ENCODE results near the gene TLR2. TPM values are rescaled to one million over a fixed set of nuclear protein-coding genes. Genes with fewer than 3 reads are reported as not detected.

TLR2 gene
- total and polyA plus RNA-seq, 2 donors (not counting 3 experiments of a cell fraction or from before 2014, with no cell fraction given): 0.29 to 1.4 TPM

GRCh38 chr4:153645183-153645582, 38.9 kb upstream of the TLR2 start:
- no peaks in the 10 kb centered on the region for H3K36me3 ChIP-seq (ENCODE audit: control insufficient read depth in 2 of 2, extremely low read depth in 1 of 2, insufficient read depth in 2 of 2, low read length in 2 of 2)
- H3K4me1 ChIP-seq (ENCODE audit: control insufficient read depth, extremely low read depth, insufficient read depth, low read length): peaks cover 4% of the 10 kb centered on the region
- CTCF ChIA-PET: interaction anchor here (0.7 to 4.0 kb wide), 3 partner anchors 9 to 105 kb away, joined by 3 to 27 read pairs (median 14); no protein-coding TSS in a partner anchor
- H3K27me3 ChIP-seq (ENCODE audit: control insufficient read depth in 2 of 2, insufficient read depth in 2 of 2, low read length in 2 of 2): no peaks in the 10 kb centered on the region
- H3K27ac ChIP-seq (ENCODE audit: insufficient read depth, low read depth, low read length): no peak overlapping the region
- H3K9me3 ChIP-seq (replicated peaks; ENCODE audit: control insufficient read depth, insufficient read depth, low read length): no peaks in the 10 kb centered on the region
- dilution Hi-C loops (cut with MboI; ENCODE audit: extremely low pct_ligation_motif_present, low sequenced_read_pairs): no loop called here
- H3K4me3 ChIP-seq (replicated peaks in 1 of 3; ENCODE audit: insufficient read depth in 1 of 3, low read depth in 1 of 3, low read length in 3 of 3): no peak overlapping the region
- DNase-seq (ENCODE audit: low read depth, low spot score) (no peak), FAIRE-seq (no peak)
- intact Hi-C loops (cut with micrococcal nuclease): no loop called here
- TF ChIP-seq CTCF (IDR thresholded peaks at IDR 0.05; ENCODE audit: extremely low read depth in 1 of 2, insufficient read depth in 1 of 2, low read depth in 1 of 2, low read length in 2 of 2) (peak; percentile 12 to 31), FOS (IDR thresholded peaks at IDR 0.05; ENCODE audit: borderline replicate concordance, insufficient read depth, low read length) (no peak)
- H4K20me1 ChIP-seq (replicated peaks; ENCODE audit: control insufficient read depth, extremely low read depth, insufficient read depth, low read length): no peaks in the 10 kb centered on the region
- no peak overlapping the region for H2AFZ ChIP-seq (ENCODE audit: low read depth, low read length)
- H3K79me2 ChIP-seq (ENCODE audit: control insufficient read depth, insufficient read depth, low read length): no peaks in the 10 kb centered on the region
- no TSS peak for BruUV-seq (replicated peaks)
- no peak overlapping the region for H3K4me2 ChIP-seq (ENCODE audit: insufficient read depth, low read length)
- POLR2A ChIA-PET: no interaction called here
- no peaks in the 10 kb centered on the region for H3K9me1 ChIP-seq (replicated peaks; ENCODE audit: control insufficient read depth, extremely low read depth, insufficient read depth, low read length)
- H3K9ac ChIP-seq (replicated peaks; ENCODE audit: extremely low read depth, insufficient read depth, low read length): no peak overlapping the region

GRCh38 chr4:153646261-153646660, 37.8 kb upstream of the TLR2 start:
- FAIRE-seq (no peak), DNase-seq (ENCODE audit: low read depth, low spot score) (no peak)
- ChIA-PET POLR2A (no interaction called here), CTCF (no interaction called here)
- no peak overlapping the region for H3K4me3 ChIP-seq (replicated peaks in 1 of 3; ENCODE audit: insufficient read depth in 1 of 3, low read depth in 1 of 3, low read length in 3 of 3)
- no peaks in the 10 kb centered on the region for H3K9me1 ChIP-seq (replicated peaks; ENCODE audit: control insufficient read depth, extremely low read depth, insufficient read depth, low read length)
- no peaks in the 10 kb centered on the region for H3K9me3 ChIP-seq (replicated peaks; ENCODE audit: control insufficient read depth, insufficient read depth, low read length)
- BruUV-seq (replicated peaks): no TSS peak
- TF ChIP-seq MAX (IDR thresholded peaks at IDR 0.05; ENCODE audit: insufficient read depth, insufficient read length): no peak
- no peak for TF ChIP-seq POLR2A (IDR thresholded peaks at IDR 0.05; ENCODE audit: low read depth, low read length)
- no peak for TF ChIP-seq CTCF (IDR thresholded peaks at IDR 0.05; ENCODE audit: extremely low read depth in 1 of 2, insufficient read depth in 1 of 2, low read depth in 1 of 2, low read length in 2 of 2)
- no peak for TF ChIP-seq EZH2 (IDR thresholded peaks at IDR 0.05; ENCODE audit: borderline replicate concordance, low read depth, low read length, severe bottlenecking)
- TF ChIP-seq GATA2 (IDR thresholded peaks at IDR 0.05; ENCODE audit: insufficient read depth, insufficient read length, low read depth, low read length): no peak
- TF ChIP-seq FOS (IDR thresholded peaks at IDR 0.05; ENCODE audit: borderline replicate concordance, insufficient read depth, low read length): no peak
- H3K4me1 ChIP-seq (ENCODE audit: control insufficient read depth, extremely low read depth, insufficient read depth, low read length): peaks cover 5% of the 10 kb centered on the region
- no peak overlapping the region for H3K27ac ChIP-seq (ENCODE audit: insufficient read depth, low read depth, low read length)
- intact Hi-C loops (cut with micrococcal nuclease) (no loop called here), dilution Hi-C loops (cut with MboI; ENCODE audit: extremely low pct_ligation_motif_present, low sequenced_read_pairs) (no loop called here)
- no peak overlapping the region for H3K4me2 ChIP-seq (ENCODE audit: insufficient read depth, low read length)
- H3K9ac ChIP-seq (replicated peaks; ENCODE audit: extremely low read depth, insufficient read depth, low read length): no peak overlapping the region
- no peaks in the 10 kb centered on the region for H3K79me2 ChIP-seq (ENCODE audit: control insufficient read depth, insufficient read depth, low read length)
- no peaks in the 10 kb centered on the region for H3K27me3 ChIP-seq (ENCODE audit: control insufficient read depth in 2 of 2, insufficient read depth in 2 of 2, low read length in 2 of 2)
- no peaks in the 10 kb centered on the region for H3K36me3 ChIP-seq (ENCODE audit: control insufficient read depth in 2 of 2, extremely low read depth in 1 of 2, insufficient read depth in 2 of 2, low read length in 2 of 2)
- H2AFZ ChIP-seq (ENCODE audit: low read depth, low read length): no peak overlapping the region
- H4K20me1 ChIP-seq (replicated peaks; ENCODE audit: control insufficient read depth, extremely low read depth, insufficient read depth, low read length): no peaks in the 10 kb centered on the region
